NK-92 treated with Interleukin-12 subunit alpha and Interleukin-12 subunit beta, amount 100 ng/mL, for 24 hours (cell line): ENCODE data around the gene FBXL20.
"Not testable (repeated sequence)": the region's sequence is repeated elsewhere in the genome, so short reads cannot be mapped to it uniquely, and the experiment has no call there.

ENCODE experiments used
- DNase-seq: peaks from one replicate; lab custom pipeline; 2025; lab: John Stamatoyannopoulos, UW

FBXL20 gene

GRCh38 chr17:39250076-39250475, 151.3 kb downstream of the FBXL20 start:
- not testable (repeated sequence) for DNase-seq

GRCh38 chr17:39246274-39246673, 155.2 kb downstream of the FBXL20 start:
- DNase-seq = no peak

- peak; percentile 41 for DNase-seq
Observed at GRCh38 chr17:39244600-39245570, 156.5 kb downstream of the FBXL20 start.

GRCh38 chr17:39244016-39244599, 157.3 kb downstream of the FBXL20 start:
- no peak for DNase-seq

- no peak for DNase-seq
Observed at GRCh38 chr17:39243155-39243554, 158.3 kb downstream of the FBXL20 start.

GRCh38 chr17:39240631-39241030, 160.8 kb downstream of the FBXL20 start:
- DNase-seq = no peak

- DNase-seq = no peak
Observed at GRCh38 chr17:39239640-39240314, 161.6 kb downstream of the FBXL20 start.

DNA sequence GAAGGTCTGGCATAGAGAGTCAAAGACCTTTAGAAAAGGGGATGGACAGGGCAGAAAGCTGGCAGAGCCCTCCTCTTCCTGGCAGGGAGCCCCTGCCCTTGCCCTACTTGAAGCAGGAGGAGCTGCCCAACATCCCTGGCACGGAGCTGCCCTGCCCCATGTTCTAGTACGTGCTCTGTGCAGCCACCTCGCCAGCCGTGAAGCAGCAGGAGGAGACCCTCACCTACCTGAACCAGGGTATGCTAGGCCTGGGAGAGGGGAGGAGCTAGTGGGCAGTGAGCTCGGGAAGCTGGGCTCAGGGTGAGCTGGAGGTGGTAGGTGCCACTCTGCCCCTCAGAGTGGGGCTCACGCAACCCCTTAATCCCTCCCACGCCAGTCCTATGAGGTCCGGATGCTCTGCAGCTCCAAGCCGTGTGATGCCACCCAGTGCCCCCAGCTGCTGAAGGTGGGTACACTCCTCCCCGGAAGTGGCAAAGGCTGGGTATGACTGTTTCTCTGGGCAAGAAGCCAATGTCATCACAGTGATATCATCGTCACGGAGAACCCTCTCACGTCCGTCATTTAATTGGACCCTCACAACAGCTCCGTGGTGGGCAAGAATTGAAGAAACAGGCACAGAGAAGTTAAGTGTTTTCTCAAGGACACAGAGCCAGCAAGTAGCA, 163.0 kb downstream of the FBXL20 start:
- DNase-seq = no peak

DNA sequence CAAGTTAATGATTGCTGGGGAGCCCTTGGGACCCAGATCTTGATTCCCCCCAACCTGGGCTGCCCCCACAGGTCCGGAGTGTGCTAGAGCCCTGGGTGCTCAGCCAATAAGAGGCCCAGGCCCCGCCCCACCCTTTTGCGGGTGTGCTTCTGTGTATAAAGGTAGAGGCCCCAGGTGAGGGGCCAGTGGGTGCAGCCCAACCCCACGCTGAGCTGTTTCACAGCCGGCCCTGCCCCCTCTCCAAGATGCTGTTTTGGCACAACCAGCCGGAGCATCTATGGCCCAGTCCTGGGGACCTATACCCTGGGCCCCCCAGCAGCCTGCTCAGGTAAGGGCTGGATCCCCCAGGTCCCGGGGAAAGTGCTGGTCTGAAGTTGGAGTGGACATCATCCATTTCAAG, 163.8 kb downstream of the FBXL20 start:
- DNase-seq = no peak

DNA sequence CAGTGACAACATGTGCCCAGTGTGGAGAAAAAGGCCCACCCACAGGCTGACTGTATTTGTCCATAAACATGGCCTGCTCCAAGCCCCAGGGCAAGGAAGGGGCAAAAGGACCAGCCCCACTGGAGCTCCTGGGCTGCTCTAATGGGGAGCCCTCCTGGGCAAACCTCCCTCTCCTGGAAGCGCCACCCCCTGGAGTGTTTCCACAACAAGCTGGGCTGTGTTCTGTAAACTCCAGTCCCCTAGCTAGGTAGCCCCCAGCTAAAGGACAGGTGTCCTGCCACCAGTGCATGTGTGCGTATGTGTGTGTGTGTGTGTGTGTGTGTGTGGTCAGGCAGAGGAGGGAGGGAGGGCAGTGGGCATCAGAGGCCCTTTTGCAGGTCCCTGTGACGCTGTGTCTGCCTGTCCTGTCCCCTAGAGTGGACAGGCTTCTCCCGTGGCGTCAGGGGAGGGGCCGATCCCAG, 164.4 kb downstream of the FBXL20 start:
- DNase-seq = no peak

GRCh38 chr17:39236450-39236927, 164.9 kb downstream of the FBXL20 start:
- no peak for DNase-seq

DNA sequence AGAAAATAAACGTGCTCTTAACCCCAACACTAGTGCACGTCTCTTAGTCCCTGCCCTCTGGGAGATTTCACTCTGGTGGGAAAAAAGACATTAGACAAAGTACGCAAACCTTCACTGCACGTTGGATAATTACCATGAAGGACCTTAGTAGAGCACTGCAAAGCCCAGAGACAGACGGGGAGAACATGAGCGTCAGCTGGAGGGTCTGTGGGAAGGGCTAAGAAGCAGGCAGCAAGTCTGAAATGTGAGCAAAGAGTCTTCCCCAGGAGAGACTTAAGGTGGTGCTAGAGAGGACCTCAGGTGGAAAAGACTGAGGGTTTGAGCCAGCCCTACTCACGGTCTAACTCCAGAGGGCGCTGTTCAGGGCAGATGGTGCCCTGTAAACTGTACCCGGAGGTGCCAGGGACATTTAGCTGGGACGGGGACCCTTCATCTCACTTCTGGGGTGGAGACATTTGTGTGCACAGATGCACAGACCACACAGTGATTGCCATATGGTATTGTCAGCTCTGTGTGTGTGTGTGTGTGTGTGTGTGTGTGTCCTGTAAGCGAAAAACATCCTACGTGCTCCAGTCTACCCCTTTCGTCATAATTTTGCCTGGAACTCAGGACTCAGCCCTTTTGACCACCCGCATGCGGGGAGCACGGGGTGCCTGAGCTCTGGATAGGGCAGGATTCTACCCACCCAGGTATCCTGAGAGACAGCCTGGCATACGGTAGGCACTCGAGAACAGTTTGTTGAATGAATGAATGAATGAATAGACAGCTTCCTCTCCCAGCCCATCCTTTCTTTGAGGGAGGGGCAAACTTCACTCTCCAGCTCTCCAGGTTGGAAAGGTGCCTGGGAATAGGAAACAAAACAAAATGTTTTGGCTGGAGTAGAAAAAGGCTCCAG, 165.6 kb downstream of the FBXL20 start:
- DNase-seq = no peak

DNA sequence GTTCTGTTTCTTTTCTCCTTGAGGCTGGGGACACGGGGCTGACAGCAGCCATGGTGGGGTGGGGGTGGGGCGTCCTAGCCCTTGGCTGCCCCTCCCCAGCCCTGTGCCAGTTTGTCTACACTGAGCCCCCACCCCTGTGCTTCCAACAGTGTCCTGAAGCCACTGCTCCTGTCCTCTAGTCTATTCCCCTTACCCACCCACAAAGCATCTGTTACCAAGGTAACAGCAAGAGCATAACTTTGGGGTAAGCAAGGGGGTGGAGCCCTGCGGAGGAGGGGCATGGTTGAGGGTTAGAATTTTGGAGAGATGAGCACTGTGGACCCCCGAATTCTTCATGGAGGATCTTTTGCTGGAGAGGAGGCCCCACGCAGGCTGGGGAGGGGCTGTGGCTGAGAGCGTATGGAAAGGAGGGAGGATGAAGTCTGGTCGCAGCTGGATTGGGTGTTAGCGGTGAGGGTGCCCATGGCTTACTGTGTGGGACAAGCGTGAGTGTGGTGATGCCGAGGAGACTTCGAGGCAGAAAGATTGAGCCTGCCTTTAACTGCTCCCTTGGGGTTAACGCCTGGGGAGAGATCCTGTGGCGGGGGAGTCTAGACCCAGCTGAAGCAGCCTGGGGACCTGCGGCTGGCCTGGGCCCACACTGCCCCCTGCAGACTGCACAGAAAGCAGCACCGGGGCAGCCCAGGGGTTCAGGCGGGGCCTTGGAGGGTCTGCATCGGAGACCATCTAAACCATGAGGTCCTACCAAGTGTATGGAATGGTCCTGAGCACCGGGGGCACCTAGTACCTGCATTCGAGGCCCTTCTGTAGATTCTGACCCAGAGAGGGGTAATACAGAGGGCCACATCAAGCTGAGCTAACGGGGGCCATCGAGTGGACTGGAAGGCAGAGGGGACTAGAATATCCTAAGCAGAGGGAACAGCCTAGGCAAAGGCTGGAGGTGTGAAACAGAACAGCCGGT, 169.6 kb downstream of the FBXL20 start:
- no peak for DNase-seq

DNA sequence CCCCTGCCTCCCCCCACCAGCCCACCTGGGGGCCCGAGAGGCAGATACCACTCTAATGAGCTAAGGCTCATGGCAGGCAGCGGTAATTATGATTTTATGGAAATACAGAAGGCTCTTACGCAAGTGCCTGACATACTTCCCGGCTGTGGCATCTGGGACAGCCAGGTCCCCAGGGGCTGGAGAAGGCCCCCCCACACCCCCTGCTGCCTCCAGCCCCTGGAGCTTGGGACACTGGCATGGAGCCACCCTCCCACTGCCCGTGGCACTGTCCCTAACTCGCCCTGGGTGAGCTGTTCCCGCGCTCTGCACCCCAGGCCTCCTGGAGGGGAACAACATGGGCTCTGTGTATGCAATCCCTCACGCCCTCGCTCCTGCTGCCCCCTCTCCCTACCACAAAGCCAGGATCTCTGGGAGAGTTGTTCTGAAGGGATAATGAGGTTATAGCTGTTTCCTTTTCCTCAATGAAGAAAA, 170.3 kb downstream of the FBXL20 start:
- DNase-seq = no peak

DNA sequence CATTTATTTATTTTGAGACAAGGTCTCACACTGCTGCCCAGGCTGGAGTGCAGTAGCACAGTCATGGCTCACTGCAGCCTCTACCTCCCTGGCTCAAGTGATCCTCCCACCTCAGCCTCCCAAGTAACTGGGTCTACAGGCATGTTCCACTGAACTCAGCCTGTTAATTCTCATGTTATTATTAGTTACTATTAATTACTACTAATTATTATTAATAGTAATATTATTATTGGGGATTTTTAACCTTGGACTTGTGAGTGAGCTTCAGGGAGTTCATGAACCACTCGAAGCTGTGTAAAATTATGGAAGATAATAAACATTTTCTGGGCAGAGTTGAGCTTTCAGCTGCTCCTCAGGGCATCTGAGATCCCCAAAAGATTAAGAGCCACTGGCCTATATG, 171.1 kb downstream of the FBXL20 start:
- DNase-seq = no peak

- no peak for DNase-seq
Observed at GRCh38 chr17:39229274-39229913, 172.0 kb downstream of the FBXL20 start.

DNA sequence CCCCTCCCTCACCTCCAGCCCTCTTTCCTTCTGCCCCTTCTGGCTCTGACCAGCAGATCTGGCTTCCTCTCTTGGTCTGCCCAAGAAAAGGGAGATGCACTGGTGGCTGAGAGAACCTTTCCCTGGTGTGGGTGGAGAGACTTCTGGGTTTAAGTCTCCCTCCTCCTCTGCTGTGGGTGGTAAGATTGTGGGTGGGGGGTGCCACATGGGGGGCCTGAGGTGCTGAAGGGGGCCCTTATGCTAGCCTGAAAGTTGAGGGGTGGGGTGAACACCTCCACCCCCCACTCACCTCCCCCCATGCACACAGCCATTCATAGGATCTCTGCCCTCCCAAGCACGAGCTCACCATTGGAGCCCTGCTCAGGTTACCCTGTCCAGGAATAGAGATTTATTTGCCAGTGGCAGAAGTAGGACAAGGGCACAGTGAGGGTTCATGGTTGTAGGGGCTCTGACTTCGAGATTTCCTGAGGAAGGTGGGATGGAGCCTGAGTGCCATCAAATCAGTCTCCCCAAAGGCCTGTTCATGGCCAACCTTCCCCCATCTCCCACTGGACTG, 174.0 kb downstream of the FBXL20 start:
- no peak for DNase-seq

- DNase-seq = no peak
Observed at GRCh38 chr17:39225959-39226683, 175.3 kb downstream of the FBXL20 start.
